IPS-15b (cell line): ENCODE measurements around the gene CASQ1.

Experiments used
- H3K27me3 ChIP-seq: one replicate; pipeline ENCODE4 v1.6.1; 2013; ENCODE audit warnings: low read length; ENCODE audit not compliant: control insufficient read depth, insufficient read depth
- H3K36me3 ChIP-seq: one replicate; pipeline ENCODE4 v1.6.1; 2013; ENCODE audit warnings: low read length; ENCODE audit not compliant: control insufficient read depth, insufficient read depth
- H3K4me1 ChIP-seq: one replicate; pipeline ENCODE4 v1.6.1; 2013; ENCODE audit warnings: mild to moderate bottlenecking, low read length; ENCODE audit not compliant: control insufficient read depth, insufficient read depth
- H3K4me3 ChIP-seq: one replicate; pipeline ENCODE4 v1.5.1; 2013; ENCODE audit warnings: low read depth, low read length
- H3K9ac ChIP-seq: one replicate; pipeline ENCODE4 v1.6.1; 2013; ENCODE audit warnings: low read depth, mild to moderate bottlenecking, low read length
- H3K9me3 ChIP-seq: one replicate; pipeline ENCODE4 v1.6.1; 2013; ENCODE audit warnings: mild to moderate bottlenecking, low read length; ENCODE audit not compliant: control insufficient read depth, insufficient read depth

Gene CASQ1

GRCh38 chr1:160237558-160237957, 47.2 kb downstream of the CASQ1 start:
- peaks cover 24% of the 10 kb centered on the region for H3K36me3 ChIP-seq
- H3K27me3 ChIP-seq = no peaks in the 10 kb centered on the region
- no peaks in the 10 kb centered on the region for H3K9me3 ChIP-seq
- H3K4me1 ChIP-seq = no peaks in the 10 kb centered on the region
- no peak overlapping the region for H3K4me3 ChIP-seq
- H3K9ac ChIP-seq = no peak overlapping the region

GRCh38 chr1:160238408-160238807, 48.0 kb downstream of the CASQ1 start:
- H3K36me3 ChIP-seq = peaks cover 24% of the 10 kb centered on the region

GRCh38 chr1:160239582-160240299, 49.4 kb downstream of the CASQ1 start:
- Histone ChIP-seq H3K36me3 (peaks cover 24% of the 10 kb centered on the region), H3K9ac (no peak overlapping the region), H3K4me3 (no peak overlapping the region), H3K9me3 (no peaks in the 10 kb centered on the region), H3K27me3 (no peaks in the 10 kb centered on the region), H3K4me1 (no peaks in the 10 kb centered on the region)

More at GRCh38 chr1:160238408-160238807, 48.0 kb downstream of the CASQ1 start:
- no peaks in the 10 kb centered on the region for H3K27me3 ChIP-seq
- H3K4me3 ChIP-seq = no peak overlapping the region
- no peak overlapping the region for H3K9ac ChIP-seq
- H3K9me3 ChIP-seq = no peaks in the 10 kb centered on the region
- no peaks in the 10 kb centered on the region for H3K4me1 ChIP-seq

GRCh38 chr1:160243767-160244166, 53.4 kb downstream of the CASQ1 start:
- Histone ChIP-seq H3K9me3 (no peaks in the 10 kb centered on the region), H3K27me3 (no peaks in the 10 kb centered on the region), H3K4me3 (no peak overlapping the region), H3K9ac (no peak overlapping the region), H3K36me3 (peaks cover 14% of the 10 kb centered on the region), H3K4me1 (no peaks in the 10 kb centered on the region)

- no peak overlapping the region for H3K9ac ChIP-seq
- H3K4me1 ChIP-seq = no peaks in the 10 kb centered on the region
- H3K36me3 ChIP-seq = peaks cover 14% of the 10 kb centered on the region
- H3K4me3 ChIP-seq = no peak overlapping the region
- no peaks in the 10 kb centered on the region for H3K9me3 ChIP-seq
- H3K27me3 ChIP-seq = no peaks in the 10 kb centered on the region
Measured at GRCh38 chr1:160244209-160244608, 53.8 kb downstream of the CASQ1 start.

- H3K9me3 ChIP-seq = no peaks in the 10 kb centered on the region
- H3K27me3 ChIP-seq = no peaks in the 10 kb centered on the region
- H3K9ac ChIP-seq = no peak overlapping the region
Measured at GRCh38 chr1:160245434-160245833, 55.1 kb downstream of the CASQ1 start.

GRCh38 chr1:160247053-160247452, 56.7 kb downstream of the CASQ1 start:
- no peak overlapping the region for H3K4me3 ChIP-seq
- no peaks in the 10 kb centered on the region for H3K36me3 ChIP-seq
- no peaks in the 10 kb centered on the region for H3K27me3 ChIP-seq
- no peak overlapping the region for H3K9ac ChIP-seq
- H3K9me3 ChIP-seq = no peaks in the 10 kb centered on the region
- no peaks in the 10 kb centered on the region for H3K4me1 ChIP-seq

More at GRCh38 chr1:160245434-160245833, 55.1 kb downstream of the CASQ1 start:
- H3K36me3 ChIP-seq = peaks cover 2% of the 10 kb centered on the region
- no peak overlapping the region for H3K4me3 ChIP-seq
- H3K4me1 ChIP-seq = no peaks in the 10 kb centered on the region

DNA sequence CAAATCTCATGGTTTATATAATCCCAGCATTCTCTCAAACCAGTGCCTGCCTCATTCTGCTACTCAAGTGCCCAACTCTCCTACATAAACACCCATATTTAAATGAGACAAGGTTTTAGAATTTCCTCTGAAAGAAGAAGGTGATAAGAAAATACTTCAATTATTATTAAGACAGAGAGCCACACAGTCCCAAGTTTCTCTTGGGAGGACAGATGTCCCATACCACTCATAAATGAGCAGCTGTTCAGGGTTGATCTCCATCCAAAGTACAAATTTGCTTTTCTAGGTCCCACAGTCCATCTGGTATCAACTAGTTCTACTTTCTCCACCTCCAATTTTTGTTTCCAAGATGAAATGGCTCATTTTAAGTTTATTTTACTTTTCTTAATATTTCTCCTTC, 60.6 kb downstream of the CASQ1 start:
- no peaks in the 10 kb centered on the region for H3K27me3 ChIP-seq
- H3K36me3 ChIP-seq = no peaks in the 10 kb centered on the region
- no peak overlapping the region for H3K9ac ChIP-seq
- H3K4me1 ChIP-seq = no peaks in the 10 kb centered on the region
- no peaks in the 10 kb centered on the region for H3K9me3 ChIP-seq
- no peak overlapping the region for H3K4me3 ChIP-seq
